ENCODE measurements around the gene NFKBIB.
A peak's percentile ranks its signal among the peaks of the same experiment; 100 is the strongest.

The NFKBIB gene

DNA sequence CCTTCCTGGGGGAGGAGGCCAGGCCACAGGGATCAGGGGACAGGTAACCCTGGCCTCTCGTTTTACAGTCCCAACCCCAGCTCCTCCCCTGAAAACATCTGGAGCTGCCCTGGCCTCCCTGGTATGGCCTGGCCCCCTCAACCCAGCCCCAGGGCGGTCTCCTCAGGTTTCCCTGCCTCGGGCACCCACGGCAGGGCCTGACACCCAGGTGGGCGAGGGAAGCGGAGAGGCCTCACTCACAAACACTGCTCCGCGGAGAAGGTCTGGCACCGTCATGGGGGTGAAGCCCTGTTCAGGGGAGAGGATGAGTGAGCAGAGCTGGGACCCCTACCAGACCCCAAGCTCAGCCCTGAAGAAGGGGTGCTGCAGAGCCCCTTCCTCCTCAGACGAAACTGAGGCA is 18.8 kb downstream of the NFKBIB start:
- Histone ChIP-seq H3K27me3 (ENCODE audit: control insufficient read depth in 1 of 2, insufficient read depth in 2 of 2, low read length in 2 of 2) (no peaks in the 10 kb centered on the region), H3K4me3 (ENCODE audit: low read length in 2 of 2) (no peak overlapping the region), H3K9ac (ENCODE audit: low read length in 2 of 2) (no peak overlapping the region), H3K4me1 (ENCODE audit: control insufficient read depth, insufficient read depth, low read length) (no peaks in the 10 kb centered on the region), H3K9me3 (ENCODE audit: control insufficient read depth in 2 of 2, low read length in 2 of 2) (no peaks in the 10 kb centered on the region), H3K36me3 (ENCODE audit: control insufficient read depth in 2 of 2, insufficient read depth in 2 of 2, low read length in 2 of 2) (peaks cover 3 to 9% of the 10 kb centered on the region in 2 donors), H3K27ac (ENCODE audit: low read length) (no peak overlapping the region)

DNA sequence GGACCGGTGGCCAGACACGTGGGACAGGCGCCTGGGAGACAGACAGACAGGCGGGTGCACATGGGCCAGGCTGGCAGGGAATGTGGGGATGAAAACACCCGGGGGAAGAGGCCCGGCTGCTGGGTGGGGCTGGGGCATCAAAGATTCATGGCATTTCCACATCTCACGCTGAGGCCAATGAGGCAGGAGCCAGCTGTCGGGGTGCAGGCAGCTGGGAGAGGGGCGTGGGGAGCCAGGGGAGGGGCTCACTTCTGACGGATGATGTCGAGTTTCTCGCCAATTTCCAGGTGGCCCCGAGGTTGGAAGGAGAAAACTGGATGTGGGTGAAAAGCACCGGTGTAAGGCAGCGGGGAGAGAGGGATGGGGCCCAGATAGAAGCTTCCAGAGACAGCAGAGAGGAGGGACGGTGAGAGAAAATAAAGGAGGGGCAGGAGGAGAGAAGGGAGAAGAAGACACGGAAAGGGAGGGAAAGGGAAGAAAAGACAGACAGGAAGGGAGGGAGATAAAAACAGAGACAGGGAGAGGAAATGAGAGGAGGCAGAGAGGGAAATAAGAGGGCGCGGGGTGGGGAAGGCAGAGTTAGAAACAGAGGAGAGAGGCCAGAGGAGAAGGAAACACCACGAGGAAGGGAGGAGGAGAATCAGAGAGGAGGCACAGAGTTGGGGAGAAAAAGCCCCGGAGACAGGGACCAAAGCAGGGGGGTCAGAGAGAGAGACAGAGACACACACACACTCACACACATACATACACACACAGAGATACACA is 20.2 kb downstream of the NFKBIB start:
- Histone ChIP-seq H3K4me3 (ENCODE audit: low read length in 2 of 2) (no peak overlapping the region), H3K9ac (ENCODE audit: low read length in 2 of 2) (no peak overlapping the region), H3K4me1 (ENCODE audit: control insufficient read depth, insufficient read depth, low read length) (no peaks in the 10 kb centered on the region), H3K9me3 (ENCODE audit: control insufficient read depth in 2 of 2, low read length in 2 of 2) (no peaks in the 10 kb centered on the region), H3K36me3 (ENCODE audit: control insufficient read depth in 2 of 2, insufficient read depth in 2 of 2, low read length in 2 of 2) (peaks cover 3 to 17% of the 10 kb centered on the region in 2 donors), H3K27me3 (ENCODE audit: control insufficient read depth in 1 of 2, insufficient read depth in 2 of 2, low read length in 2 of 2) (no peaks in the 10 kb centered on the region), H3K27ac (ENCODE audit: low read length) (no peak overlapping the region)

DNA sequence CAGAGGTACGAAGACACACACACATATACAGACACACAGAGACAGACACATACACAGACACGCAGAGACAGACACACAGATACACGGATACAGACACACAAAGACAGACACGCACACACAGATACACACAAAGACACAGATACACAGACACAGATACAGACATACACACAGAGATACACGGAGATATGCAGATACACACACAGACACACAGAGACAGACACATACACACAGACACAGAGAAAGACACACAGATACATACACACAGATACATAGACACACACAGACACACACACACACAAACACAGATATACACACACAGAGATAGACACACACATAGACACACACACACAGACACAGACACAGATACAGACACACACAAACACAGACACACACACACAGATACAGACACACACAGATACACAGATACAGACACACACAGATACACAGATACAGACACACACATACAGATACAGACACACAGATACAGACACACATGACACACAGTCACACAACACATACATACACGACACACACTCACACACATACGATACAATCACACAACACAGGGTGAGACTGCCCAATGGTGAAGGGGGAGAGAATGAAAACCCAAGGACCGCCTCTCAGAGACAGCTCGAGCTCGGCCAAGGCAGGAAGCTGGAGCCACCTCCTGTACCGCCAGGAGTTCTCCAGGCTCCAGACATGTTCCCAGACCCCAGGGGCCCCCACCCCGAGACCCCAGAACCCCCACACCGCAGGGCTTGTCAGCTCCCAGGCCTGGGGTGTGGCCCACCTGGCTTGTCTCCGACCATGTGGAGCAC is 21.0 kb downstream of the NFKBIB start:
- Histone ChIP-seq H3K36me3 (ENCODE audit: control insufficient read depth in 2 of 2, insufficient read depth in 2 of 2, low read length in 2 of 2) (peaks cover 3 to 17% of the 10 kb centered on the region in 2 donors), H3K4me1 (ENCODE audit: control insufficient read depth, insufficient read depth, low read length) (no peaks in the 10 kb centered on the region)

DNA sequence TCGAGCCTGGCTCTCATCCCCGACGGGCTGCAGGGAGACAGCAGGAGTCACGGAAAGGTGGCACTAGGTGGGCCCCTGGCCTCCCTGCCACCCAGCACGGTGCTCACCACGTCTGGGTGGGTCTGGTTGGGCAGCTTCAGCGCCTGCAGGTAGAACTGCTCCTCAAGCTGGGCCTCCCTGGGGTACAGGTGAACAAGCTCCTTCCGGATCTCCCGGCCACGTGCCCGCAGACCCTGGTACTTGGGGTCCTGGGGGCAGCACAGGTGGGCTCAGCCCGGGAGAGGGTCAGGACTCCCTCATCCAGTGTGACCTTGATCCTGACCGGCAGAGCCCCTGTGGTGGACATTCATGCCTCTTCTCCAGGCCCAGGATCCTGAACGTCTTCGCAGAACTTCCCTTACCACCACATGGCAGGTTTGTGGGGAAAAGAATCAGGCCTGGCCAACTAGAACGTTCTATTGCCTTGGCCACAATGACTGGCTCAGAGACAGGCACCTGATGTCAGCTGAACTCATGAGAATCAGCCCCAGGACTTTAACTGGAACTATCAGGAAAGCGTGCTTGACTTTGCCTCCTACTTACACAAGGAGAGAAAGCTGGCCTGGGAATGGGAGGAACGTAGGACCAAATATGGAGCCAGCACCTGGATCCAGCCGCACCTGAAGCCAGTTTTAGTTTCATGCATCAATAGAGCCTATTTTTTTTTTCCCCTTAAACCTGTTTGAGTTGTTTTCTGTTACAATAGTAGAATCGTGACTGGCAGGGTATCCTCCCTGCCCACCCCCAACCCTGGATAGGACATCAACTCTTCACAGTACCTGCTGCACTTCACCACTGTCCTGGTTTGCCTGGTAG is 21.9 kb downstream of the NFKBIB start:
- H3K36me3 ChIP-seq (ENCODE audit: control insufficient read depth in 2 of 2, insufficient read depth in 2 of 2, low read length in 2 of 2): peaks cover 3 to 17% of the 10 kb centered on the region in 2 donors

More for the DNA sequence above, 21.0 kb downstream of the NFKBIB start:
- H3K9ac ChIP-seq (ENCODE audit: low read length in 2 of 2): no peak overlapping the region
- no peaks in the 10 kb centered on the region for H3K9me3 ChIP-seq (ENCODE audit: control insufficient read depth in 2 of 2, low read length in 2 of 2)
- no peak overlapping the region for H3K4me3 ChIP-seq (ENCODE audit: low read length in 2 of 2)
- no peak overlapping the region for H3K27ac ChIP-seq (ENCODE audit: low read length)
- no peaks in the 10 kb centered on the region for H3K27me3 ChIP-seq (ENCODE audit: control insufficient read depth in 1 of 2, insufficient read depth in 2 of 2, low read length in 2 of 2)

DNA sequence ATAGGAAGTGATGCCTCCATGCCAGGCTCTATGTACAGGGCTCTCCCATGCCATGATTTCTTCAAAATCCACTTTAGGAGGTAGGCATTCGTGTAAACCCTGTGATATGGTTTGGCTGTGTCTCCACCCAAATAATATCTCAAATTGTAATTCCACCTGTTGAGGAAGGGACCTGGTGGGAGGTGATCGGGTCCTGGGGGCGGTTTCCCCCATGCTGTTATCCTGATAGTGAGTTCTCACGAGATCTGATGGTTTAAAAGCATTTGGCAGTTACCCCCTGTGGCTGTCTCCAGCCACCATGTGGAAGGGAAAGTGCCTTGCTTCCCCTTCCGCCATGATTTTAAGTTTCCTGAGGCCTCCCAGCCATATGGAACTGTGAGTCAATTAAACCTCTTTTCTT is 22.7 kb downstream of the NFKBIB start:
- Histone ChIP-seq H3K9ac (ENCODE audit: low read length in 2 of 2) (no peak overlapping the region), H3K27me3 (ENCODE audit: control insufficient read depth in 1 of 2, insufficient read depth in 2 of 2, low read length in 2 of 2) (no peaks in the 10 kb centered on the region), H3K4me3 (ENCODE audit: low read length in 2 of 2) (no peak overlapping the region), H3K4me1 (ENCODE audit: control insufficient read depth, insufficient read depth, low read length) (no peaks in the 10 kb centered on the region), H3K27ac (ENCODE audit: low read length) (no peak overlapping the region), H3K36me3 (ENCODE audit: control insufficient read depth in 2 of 2, insufficient read depth in 2 of 2, low read length in 2 of 2) (peaks cover 3 to 17% of the 10 kb centered on the region in 2 donors), H3K9me3 (ENCODE audit: control insufficient read depth in 2 of 2, low read length in 2 of 2) (no peaks in the 10 kb centered on the region)

More for the DNA sequence above, 21.9 kb downstream of the NFKBIB start:
- no peaks in the 10 kb centered on the region for H3K4me1 ChIP-seq (ENCODE audit: control insufficient read depth, insufficient read depth, low read length)
- H3K27ac ChIP-seq (ENCODE audit: low read length): no peak overlapping the region
- H3K4me3 ChIP-seq (ENCODE audit: low read length in 2 of 2): no peak overlapping the region
- H3K9ac ChIP-seq (ENCODE audit: low read length in 2 of 2): no peak overlapping the region
- H3K9me3 ChIP-seq (ENCODE audit: control insufficient read depth in 2 of 2, low read length in 2 of 2): no peaks in the 10 kb centered on the region
- no peaks in the 10 kb centered on the region for H3K27me3 ChIP-seq (ENCODE audit: control insufficient read depth in 1 of 2, insufficient read depth in 2 of 2, low read length in 2 of 2)

DNA sequence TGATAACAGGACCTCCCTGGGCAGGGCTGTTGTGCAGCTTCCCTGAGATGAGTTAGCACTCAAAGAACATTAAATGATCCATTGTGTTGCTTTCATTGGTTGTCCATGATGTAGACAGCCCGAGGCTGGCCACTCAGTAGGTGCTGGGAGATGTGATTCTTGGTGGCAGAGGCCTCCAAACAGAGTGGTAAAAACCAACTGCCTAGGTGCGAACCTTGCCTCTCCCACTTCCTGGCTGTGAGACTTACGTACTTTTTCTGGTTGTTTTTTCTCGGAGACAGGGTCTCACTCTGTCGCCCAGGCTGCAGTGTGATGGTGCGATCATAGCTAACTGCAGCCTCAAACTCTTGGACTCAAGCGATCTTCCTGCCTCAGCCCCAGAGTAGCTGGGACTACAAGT is 24.6 kb downstream of the NFKBIB start:
- Histone ChIP-seq H3K4me3 (ENCODE audit: low read length in 2 of 2) (no peak overlapping the region), H3K9me3 (ENCODE audit: control insufficient read depth in 2 of 2, low read length in 2 of 2) (no peaks in the 10 kb centered on the region), H3K27me3 (ENCODE audit: control insufficient read depth in 1 of 2, insufficient read depth in 2 of 2, low read length in 2 of 2) (no peaks in the 10 kb centered on the region), H3K4me1 (ENCODE audit: control insufficient read depth, insufficient read depth, low read length) (no peaks in the 10 kb centered on the region), H3K27ac (ENCODE audit: low read length) (no peak overlapping the region), H3K36me3 (ENCODE audit: control insufficient read depth in 2 of 2, insufficient read depth in 2 of 2, low read length in 2 of 2) (peaks cover 3 to 17% of the 10 kb centered on the region in 2 donors), H3K9ac (ENCODE audit: low read length in 2 of 2) (no peak overlapping the region)

DNA sequence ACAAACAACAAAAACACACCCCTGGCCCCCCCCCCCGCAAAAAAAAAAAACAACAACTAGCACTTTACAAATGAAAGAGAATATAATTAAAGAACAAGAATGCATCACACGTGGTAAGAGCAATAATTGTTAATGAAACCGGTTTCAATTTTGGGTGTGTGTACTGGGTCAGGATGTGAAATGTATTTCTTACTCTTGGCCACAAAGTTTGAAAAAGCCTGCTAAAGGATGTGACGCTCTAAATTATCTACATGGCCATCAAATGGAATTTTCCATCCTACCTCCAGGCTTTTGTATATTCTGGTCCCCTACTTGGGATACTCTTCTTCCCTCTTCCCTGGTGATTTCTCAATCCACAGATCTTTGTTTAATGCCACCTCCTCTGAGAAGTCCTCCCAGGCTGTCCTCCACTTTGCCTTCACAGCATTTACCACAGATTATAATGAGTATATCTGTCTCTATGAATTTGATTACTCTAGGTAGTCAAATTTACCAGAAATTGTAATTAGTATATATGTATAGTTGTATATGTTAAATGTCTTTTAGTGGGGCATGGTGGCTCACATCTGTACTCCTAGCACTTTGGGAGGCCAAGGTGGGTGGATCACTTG is 28.7 kb downstream of the NFKBIB start:
- Histone ChIP-seq H3K9ac (ENCODE audit: low read length in 2 of 2) (no peak overlapping the region), H3K36me3 (ENCODE audit: control insufficient read depth in 2 of 2, insufficient read depth in 2 of 2, low read length in 2 of 2) (peaks cover 6 to 18% of the 10 kb centered on the region in 2 donors), H3K27ac (ENCODE audit: low read length) (no peak overlapping the region), H3K4me1 (ENCODE audit: control insufficient read depth, insufficient read depth, low read length) (peaks cover 12% of the 10 kb centered on the region), H3K9me3 (ENCODE audit: control insufficient read depth in 2 of 2, low read length in 2 of 2) (no peaks in the 10 kb centered on the region), H3K27me3 (ENCODE audit: control insufficient read depth in 1 of 2, insufficient read depth in 2 of 2, low read length in 2 of 2) (no peaks in the 10 kb centered on the region), H3K4me3 (ENCODE audit: low read length in 2 of 2) (no peak overlapping the region)

DNA sequence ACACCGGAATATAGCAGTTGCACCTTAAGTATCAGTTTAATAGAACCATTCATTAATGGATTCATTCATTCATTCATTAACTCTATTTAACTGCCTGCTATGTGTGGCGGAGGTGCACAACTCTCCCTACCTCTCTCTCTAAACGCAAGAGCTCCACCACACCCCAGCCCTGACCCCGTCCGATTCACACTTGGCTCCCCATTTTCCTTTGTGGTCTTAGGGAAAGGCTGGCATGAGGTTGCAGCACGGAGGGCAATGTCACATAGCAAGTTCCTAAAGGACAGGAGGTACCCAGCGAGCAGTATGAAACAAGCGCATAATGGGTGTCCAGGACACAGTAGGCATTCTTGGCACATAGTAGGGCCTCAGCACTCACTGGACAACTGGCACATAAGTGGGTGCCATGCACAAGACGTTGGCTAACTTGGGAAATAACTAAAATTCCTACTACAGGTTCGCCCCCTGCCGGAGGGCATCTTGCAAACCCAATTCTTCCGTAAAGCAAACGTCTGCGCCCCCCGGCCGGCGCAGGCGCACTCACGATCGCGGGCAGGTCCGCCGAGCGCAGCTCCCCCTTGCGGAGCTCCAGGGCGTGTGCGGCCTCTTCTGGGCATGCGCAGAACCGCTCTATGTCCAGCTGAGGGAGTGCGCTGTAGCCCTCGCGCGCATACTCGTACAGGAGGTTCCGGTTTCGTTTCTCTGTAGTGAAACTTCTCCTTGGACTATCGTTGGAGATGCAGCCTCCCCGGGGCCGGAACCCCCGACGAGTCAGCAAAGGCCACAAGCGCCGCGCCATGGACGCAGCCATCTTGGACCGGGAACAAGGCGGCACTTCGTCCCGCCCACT is 30.4 kb downstream of the NFKBIB start, which contains the start of gene SARS2:
SARS2 (minus strand) TSS at position 835 of the 847 bp plus-strand sequence; CDS start at position 808, 27 bp downstream.
- peak within 1 kb of the TSS; percentile 98 to 100 for H3K4me3 ChIP-seq (ENCODE audit: low read length in 2 of 2)
- no peaks in the 10 kb centered on the region for H3K27me3 ChIP-seq (ENCODE audit: control insufficient read depth in 1 of 2, insufficient read depth in 2 of 2, low read length in 2 of 2)
- peak within 1 kb of the TSS; percentile 93 to 97 for H3K9ac ChIP-seq (ENCODE audit: low read length in 2 of 2)
- H3K27ac ChIP-seq (ENCODE audit: low read length): peak within 1 kb of the TSS; percentile 79
- H3K9me3 ChIP-seq (ENCODE audit: control insufficient read depth in 2 of 2, low read length in 2 of 2): no peaks in the 10 kb centered on the region
- H3K4me1 ChIP-seq (ENCODE audit: control insufficient read depth, insufficient read depth, low read length): peaks cover 12% of the 10 kb centered on the region
- H3K36me3 ChIP-seq (ENCODE audit: control insufficient read depth in 2 of 2, insufficient read depth in 2 of 2, low read length in 2 of 2): peaks cover 7 to 14% of the 10 kb centered on the region in 2 donors

DNA sequence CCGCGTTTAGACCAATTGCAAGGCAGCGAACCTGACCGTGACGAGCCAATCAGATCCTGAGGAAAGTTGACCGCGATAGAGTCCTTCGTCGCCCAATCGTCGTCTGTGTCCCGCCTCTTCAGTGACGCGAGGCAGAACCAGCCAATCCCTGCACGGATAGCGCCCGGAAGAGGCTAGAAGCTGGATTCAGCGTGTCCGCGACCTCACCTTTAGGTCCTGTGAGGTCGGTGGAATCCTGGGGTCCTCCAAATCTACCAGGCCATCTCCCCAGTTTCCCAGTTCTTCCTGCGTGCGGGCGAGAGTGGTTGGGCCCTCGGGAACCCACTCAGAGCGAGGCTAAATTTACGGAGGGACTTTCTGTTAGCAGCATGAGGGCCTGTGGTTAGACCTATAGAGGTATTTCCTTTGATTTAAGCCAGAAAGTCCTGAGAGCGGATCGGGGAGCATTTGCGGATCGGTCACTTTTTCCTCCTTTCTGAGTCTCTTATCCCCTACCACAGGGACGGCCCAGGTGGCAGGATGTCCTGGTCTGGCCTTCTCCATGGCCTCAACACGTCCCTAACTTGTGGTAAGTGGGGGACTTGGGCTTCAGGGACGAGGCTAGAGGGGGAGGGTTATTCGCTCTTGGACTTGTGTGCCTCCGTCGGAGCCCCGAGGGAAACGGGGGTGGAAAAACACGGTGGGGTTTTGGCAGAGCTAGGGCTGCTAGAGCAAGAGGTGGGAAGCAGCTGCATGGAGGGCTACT is 31.2 kb downstream of the NFKBIB start, which contains the start of gene MRPS12:
MRPS12 (plus strand) TSS at position 169 of the 745 bp plus-strand sequence; CDS start at position 520, 351 bp downstream.
- peak within 1 kb of the TSS; percentile 93 to 97 for H3K9ac ChIP-seq (ENCODE audit: low read length in 2 of 2)
- H3K36me3 ChIP-seq (ENCODE audit: control insufficient read depth in 2 of 2, insufficient read depth in 2 of 2, low read length in 2 of 2): peaks cover 7 to 14% of the 10 kb centered on the region in 2 donors
- no peaks in the 10 kb centered on the region for H3K27me3 ChIP-seq (ENCODE audit: control insufficient read depth in 1 of 2, insufficient read depth in 2 of 2, low read length in 2 of 2)
- H3K9me3 ChIP-seq (ENCODE audit: control insufficient read depth in 2 of 2, low read length in 2 of 2): no peaks in the 10 kb centered on the region
- peak within 1 kb of the TSS; percentile 79 for H3K27ac ChIP-seq (ENCODE audit: low read length)
- peak within 1 kb of the TSS; percentile 98 to 100 for H3K4me3 ChIP-seq (ENCODE audit: low read length in 2 of 2)
- H3K4me1 ChIP-seq (ENCODE audit: control insufficient read depth, insufficient read depth, low read length): peaks cover 12% of the 10 kb centered on the region

All from stomach smooth muscle (tissue), 2 donors.